GM12878 (cell line): ENCODE results near the gene IQCH. TPM values are rescaled to one million over a fixed set of nuclear protein-coding genes. Genes with fewer than 3 reads are reported as not detected.

Experiments
- ATAC-seq: fragments of 200-7000 bp; cut with Tn5 transposase; 3 replicates; pipeline ENCODE4 v1.9.1; 2020; ENCODE audit warnings: mild to moderate bottlenecking, moderate library complexity
- BruUV-seq: library from RNA; stranded (reverse); fragments of 400-500 nt; replicated peaks from 2 replicates; lab custom pipeline; 2021; lab: Mats Ljungman, UMichigan
- CTCF ChIA-PET: fragments of 300-600 bp; sonication (Branson Sonifier 250); formaldehyde crosslinking; extraction: SDS; loops from one replicate; lab custom pipeline; 2021; ENCODE audit warnings: inconsistent platforms; lab: Yijun Ruan, JAX
- POLR2A ChIA-PET: fragments of 350-600 bp; formaldehyde crosslinking; extraction: SDS; loops from one replicate; lab custom pipeline; 2021; ENCODE audit warnings: inconsistent platforms; lab: Charles Lee
- RAD21 ChIA-PET: fragments of 300-600 bp; sonication (Branson Sonifier 250); formaldehyde crosslinking; loops from one replicate; lab custom pipeline; 2023; ENCODE audit warnings: antibody characterized with exemption; ENCODE audit not compliant: unreplicated experiment; lab: Charles Lee
- SMC1A ChIA-PET: fragments of 300-600 bp; sonication (Branson Sonifier 250); formaldehyde crosslinking; loops from one replicate; lab custom pipeline; 2023; ENCODE audit not compliant: unreplicated experiment, uncharacterized antibody; lab: Charles Lee
- DNase-seq: peaks from one replicate; pipeline ENCODE4 v3.0.0-alpha.2; 2011; ENCODE audit warnings: low read depth, low spot score
- FAIRE-seq: peaks from 3 replicates; lab custom pipeline; 2011; peaks lifted over from hg19 to GRCh38; lab: Jason Lieb, UNC
- H2AFZ ChIP-seq: 2 replicates; pipeline ENCODE4 v1.6.0; 2011; ENCODE audit warnings: low read depth, low read length, control low read depth; ENCODE audit not compliant: control insufficient read depth
- H3K27ac ChIP-seq: 2 replicates; pipeline ENCODE4 v1.5.1; 2011; ENCODE audit warnings: control low read depth; ENCODE audit not compliant: control insufficient read depth, insufficient read depth
- H3K27me3 ChIP-seq, 2 experiments: replicated peaks in 1 of 2; 2 replicates each; pipeline versions ENCODE4 v1.6.0 to v1.6.1; 2011; ENCODE audit warnings: low read length in 1 of 2; ENCODE audit not compliant: control insufficient read depth in 2 of 2, insufficient read depth in 2 of 2
- H3K36me3 ChIP-seq, 2 experiments: 2 replicates each; pipeline ENCODE4 v1.5.1; 2011; ENCODE audit warnings: low read length in 1 of 2; ENCODE audit not compliant: control insufficient read depth in 2 of 2, insufficient read depth in 2 of 2
- H3K4me1 ChIP-seq: 2 replicates; pipeline ENCODE4 v1.6.1; 2011; ENCODE audit warnings: mild to moderate bottlenecking, low read length, moderate library complexity, mixed read lengths; ENCODE audit not compliant: control insufficient read depth, insufficient read depth
- H3K4me2 ChIP-seq: 2 replicates; pipeline ENCODE4 v1.6.0; 2011; ENCODE audit warnings: control low read depth; ENCODE audit not compliant: control insufficient read depth, insufficient read depth
- H3K4me3 ChIP-seq: fragments of 200-600 bp; sonication (generic); 2 replicates; pipeline ENCODE4 v1.5.1; 2016
- H3K79me2 ChIP-seq: 2 replicates; pipeline ENCODE4 v1.6.0; 2011; ENCODE audit warnings: low read length; ENCODE audit not compliant: control insufficient read depth, insufficient read depth
- H3K9ac ChIP-seq: 2 replicates; pipeline ENCODE4 v1.8.0; 2011; ENCODE audit warnings: low read length, control low read depth, mixed read lengths; ENCODE audit not compliant: control insufficient read depth, insufficient read depth
- H3K9me3 ChIP-seq: replicated peaks from 3 replicates; pipeline ENCODE4 v1.5.1; 2011; ENCODE audit warnings: mild to moderate bottlenecking, low read length; ENCODE audit not compliant: control insufficient read depth, insufficient read depth
- H4K20me1 ChIP-seq: 2 replicates; pipeline ENCODE4 v1.6.0; 2011; ENCODE audit not compliant: control insufficient read depth, insufficient read depth
- ATF7 ChIP-seq: fragments of 450-650 bp; IDR thresholded peaks from 2 replicates; pipeline ENCODE4 v1.6.1; 2016; ENCODE audit warnings: low read depth, mild to moderate bottlenecking
- MXI1 ChIP-seq: fragments of 150-350 bp; IDR thresholded peaks from 2 replicates; pipeline ENCODE4 v1.6.1; 2011; ENCODE audit warnings: low read depth, mild to moderate bottlenecking, inconsistent platforms, low read length, improper control_type of control experiment
- SREBF2 ChIP-seq: IDR thresholded peaks from 2 replicates; pipeline ENCODE4 v1.6.1; 2012; ENCODE audit warnings: mild to moderate bottlenecking, low read length
- TARDBP ChIP-seq: IDR thresholded peaks from 2 replicates; pipeline ENCODE4 v1.6.1; 2016; ENCODE audit warnings: borderline replicate concordance
- WGBS: methylation state at CpG from one replicate; pipeline ENCODE4 v1.1.6; 2016; ENCODE audit warnings: low lambda C conversion rate; ENCODE audit not compliant: insufficient replicate concordance, insufficient coverage; ENCODE audit errors: missing lambda C conversion rate; 5-methylcytosine and 5-hydroxymethylcytosine counted together
- in situ Hi-C: fragments of 300-500 bp; cut with MboI; formaldehyde crosslinking; loops from 9 replicates; pipeline ENCODE4 v1.14.3; 2018; ENCODE audit warnings: mixed read lengths
- intact Hi-C: fragments of 100-400 bp; cut with micrococcal nuclease; formaldehyde crosslinking; loops from one replicate; pipeline ENCODE4 v1.14.2; 2022; ENCODE audit not compliant: unreplicated experiment
- polyA plus RNA-seq, 11 experiments: library from polyadenylated mRNA; depleted of rRNA in 4 of 11; unstranded in 6 of 11; stranded (reverse) in 5 of 11; fragments of >200 nt; fragmentation: Nextera tagmentation in 4 of 11; fragmentation: Illumina TruSeq in 1 of 11; extraction: Ambion mirVana in 4 of 11; extraction: Trizol in 1 of 11; gene quantifications; 1 replicate in 1 of 11; 2 replicates in 10 of 11; pipeline versions ENCODE4 v1.2.1 to v1.2.3, GENCODE V29; 2011 to 2016; ENCODE audit warnings: inconsistent platforms in 2 of 11, missing spikeins in 2 of 11, low read depth in 1 of 11
- total RNA-seq, 4 experiments: library from RNA; depleted of rRNA in 3 of 4; stranded (reverse); fragments of >200 nt in 3 of 4; fragmentation: Illumina TruSeq in 1 of 4; extraction: Trizol in 1 of 4; gene quantifications; 2 replicates each; pipeline versions ENCODE4 v1.2.1 to v1.2.3, GENCODE V29; 2013 to 2021
- TF ChIP-seq, protein P1 (sequence below): fragments of 450-650 bp; IDR thresholded peaks from 2 replicates; pipeline ENCODE4 v1.6.1; 2016; ENCODE audit warnings: mild to moderate bottlenecking
- TF ChIP-seq, protein P2 (sequence below): fragments of 450-650 bp; IDR thresholded peaks from 2 replicates; pipeline ENCODE4 v1.6.1; 2017; ENCODE audit warnings: mild to moderate bottlenecking, moderate library complexity

IQCH gene
- total and polyA plus RNA-seq, 10 of the 15 experiments (the other 5 are each of a cell fraction or from before 2014, with no cell fraction given), result 0.29 to 1.3 (median 0.99) TPM

DNA sequence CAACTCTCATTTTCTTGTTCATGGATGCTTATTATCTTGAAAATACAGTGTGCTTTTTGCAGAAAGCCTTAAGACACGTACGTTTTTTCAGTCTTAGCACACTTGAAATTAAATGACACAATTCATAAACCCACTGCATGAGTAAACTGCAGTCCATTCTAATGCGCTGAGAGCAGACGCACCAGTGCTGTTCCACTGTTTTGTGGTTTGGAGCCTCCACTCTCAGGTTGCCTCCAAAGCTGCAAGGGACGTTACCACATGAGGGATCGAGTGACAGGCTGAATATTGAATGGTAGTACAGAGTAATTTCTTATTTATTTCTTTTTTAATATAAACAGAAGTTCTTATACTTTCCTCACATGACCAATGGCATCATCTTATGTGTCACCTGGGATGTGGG, 12.3 kb downstream of the IQCH start (continued):
- TF ChIP-seq, protein P1, sequence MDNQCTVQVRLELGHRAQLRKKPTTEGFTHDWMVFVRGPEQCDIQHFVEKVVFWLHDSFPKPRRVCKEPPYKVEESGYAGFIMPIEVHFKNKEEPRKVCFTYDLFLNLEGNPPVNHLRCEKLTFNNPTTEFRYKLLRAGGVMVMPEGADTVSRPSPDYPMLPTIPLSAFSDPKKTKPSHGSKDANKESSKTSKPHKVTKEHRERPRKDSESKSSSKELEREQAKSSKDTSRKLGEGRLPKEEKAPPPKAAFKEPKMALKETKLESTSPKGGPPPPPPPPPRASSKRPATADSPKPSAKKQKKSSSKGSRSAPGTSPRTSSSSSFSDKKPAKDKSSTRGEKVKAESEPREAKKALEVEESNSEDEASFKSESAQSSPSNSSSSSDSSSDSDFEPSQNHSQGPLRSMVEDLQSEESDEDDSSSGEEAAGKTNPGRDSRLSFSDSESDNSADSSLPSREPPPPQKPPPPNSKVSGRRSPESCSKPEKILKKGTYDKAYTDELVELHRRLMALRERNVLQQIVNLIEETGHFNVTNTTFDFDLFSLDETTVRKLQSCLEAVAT, result no peak
- no peak for TF ChIP-seq TARDBP
- TF ChIP-seq, all 136 proteins: peak for 0

DNA sequence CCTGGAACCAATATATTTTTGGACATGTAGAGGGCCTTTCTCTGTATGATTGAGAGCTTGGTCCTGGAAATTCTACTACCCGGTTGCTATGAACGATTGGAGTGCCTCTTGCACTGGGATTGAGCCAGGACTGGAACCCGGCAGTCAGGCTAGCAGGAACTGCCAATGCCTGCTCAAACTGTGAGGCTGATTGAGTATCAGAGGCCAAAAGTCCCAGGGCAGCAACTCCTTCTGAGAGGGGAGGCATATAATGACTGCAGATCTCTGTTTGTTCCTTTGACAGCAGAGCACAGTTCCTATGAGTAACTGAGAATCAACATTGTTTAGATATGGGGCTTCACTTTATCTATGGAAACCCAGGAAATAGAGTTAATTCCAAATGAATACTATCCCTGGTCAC, 12.9 kb downstream of the IQCH start:
- H2AFZ ChIP-seq, result no peak overlapping the region
- RAD21 ChIA-PET, result no interaction called here
- TF ChIP-seq MXI1 (no peak), ATF7 (no peak), SREBF2 (no peak)
- TF ChIP-seq, protein P2, sequence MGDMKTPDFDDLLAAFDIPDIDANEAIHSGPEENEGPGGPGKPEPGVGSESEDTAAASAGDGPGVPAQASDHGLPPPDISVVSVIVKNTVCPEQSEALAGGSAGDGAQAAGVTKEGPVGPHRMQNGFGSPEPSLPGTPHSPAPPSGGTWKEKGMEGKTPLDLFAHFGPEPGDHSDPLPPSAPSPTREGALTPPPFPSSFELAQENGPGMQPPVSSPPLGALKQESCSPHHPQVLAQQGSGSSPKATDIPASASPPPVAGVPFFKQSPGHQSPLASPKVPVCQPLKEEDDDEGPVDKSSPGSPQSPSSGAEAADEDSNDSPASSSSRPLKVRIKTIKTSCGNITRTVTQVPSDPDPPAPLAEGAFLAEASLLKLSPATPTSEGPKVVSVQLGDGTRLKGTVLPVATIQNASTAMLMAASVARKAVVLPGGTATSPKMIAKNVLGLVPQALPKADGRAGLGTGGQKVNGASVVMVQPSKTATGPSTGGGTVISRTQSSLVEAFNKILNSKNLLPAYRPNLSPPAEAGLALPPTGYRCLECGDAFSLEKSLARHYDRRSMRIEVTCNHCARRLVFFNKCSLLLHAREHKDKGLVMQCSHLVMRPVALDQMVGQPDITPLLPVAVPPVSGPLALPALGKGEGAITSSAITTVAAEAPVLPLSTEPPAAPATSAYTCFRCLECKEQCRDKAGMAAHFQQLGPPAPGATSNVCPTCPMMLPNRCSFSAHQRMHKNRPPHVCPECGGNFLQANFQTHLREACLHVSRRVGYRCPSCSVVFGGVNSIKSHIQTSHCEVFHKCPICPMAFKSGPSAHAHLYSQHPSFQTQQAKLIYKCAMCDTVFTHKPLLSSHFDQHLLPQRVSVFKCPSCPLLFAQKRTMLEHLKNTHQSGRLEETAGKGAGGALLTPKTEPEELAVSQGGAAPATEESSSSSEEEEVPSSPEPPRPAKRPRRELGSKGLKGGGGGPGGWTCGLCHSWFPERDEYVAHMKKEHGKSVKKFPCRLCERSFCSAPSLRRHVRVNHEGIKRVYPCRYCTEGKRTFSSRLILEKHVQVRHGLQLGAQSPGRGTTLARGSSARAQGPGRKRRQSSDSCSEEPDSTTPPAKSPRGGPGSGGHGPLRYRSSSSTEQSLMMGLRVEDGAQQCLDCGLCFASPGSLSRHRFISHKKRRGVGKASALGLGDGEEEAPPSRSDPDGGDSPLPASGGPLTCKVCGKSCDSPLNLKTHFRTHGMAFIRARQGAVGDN, result no peak
- TF ChIP-seq, all 136 proteins: peak for 0
- Histone ChIP-seq H3K9me3 (no peaks in the 10 kb centered on the region), H3K4me1 (no peaks in the 10 kb centered on the region), H3K27ac (no peak overlapping the region), H3K4me2 (no peak overlapping the region), H3K27me3 (no peaks in the 10 kb centered on the region; a peak in 2 of 4 replicates), H3K9ac (no peak overlapping the region), H3K79me2 (no peaks in the 10 kb centered on the region), H4K20me1 (no peaks in the 10 kb centered on the region), H3K4me3 (no peak overlapping the region), H3K36me3 (no peaks in the 10 kb centered on the region)
- ChIA-PET CTCF (no interaction called here), SMC1A (no interaction called here), POLR2A (no interaction called here)
- DNase-seq, result no peak
- FAIRE-seq, result no peak
- ATAC-seq, result no peak
- BruUV-seq, result no TSS peak
- in situ Hi-C loops (no loop called here), intact Hi-C loops (no loop called here)
- WGBS, result 94% methylated on average over 3 of the region's 3 CpGs
